ENCODE data around the gene FRMPD2.

Gene FRMPD2

GRCh38 chr10:48299066-48299465 is 24.6 kb upstream of the FRMPD2 start:
- no peak for TF ChIP-seq CTCF (IDR thresholded peaks at IDR 0.05)

- TF ChIP-seq CTCF (IDR thresholded peaks at IDR 0.05) = no peak
Measured at GRCh38 chr10:48296576-48297098, 22.1 kb upstream of the FRMPD2 start.

GRCh38 chr10:48294431-48294830 is 19.9 kb upstream of the FRMPD2 start:
- TF ChIP-seq CTCF (IDR thresholded peaks at IDR 0.05) = no peak

- TF ChIP-seq CTCF (IDR thresholded peaks at IDR 0.05) = no peak
Measured at GRCh38 chr10:48292616-48293015, 18.1 kb upstream of the FRMPD2 start.

- TF ChIP-seq CTCF (IDR thresholded peaks at IDR 0.05) = no peak
Measured at GRCh38 chr10:48291190-48291589, 16.7 kb upstream of the FRMPD2 start.

GRCh38 chr10:48290286-48290685 is 15.8 kb upstream of the FRMPD2 start:
- no peak for TF ChIP-seq CTCF (IDR thresholded peaks at IDR 0.05)

GRCh38 chr10:48289501-48290238 is 15.2 kb upstream of the FRMPD2 start:
- peak; percentile 87 for TF ChIP-seq CTCF (IDR thresholded peaks at IDR 0.05)

All from LNCAP (cell line).